Fibroblast of lung (primary cell): Measurements from ENCODE around the gene SPTBN1. TPM values are rescaled to one million over a fixed set of nuclear protein-coding genes. Genes with fewer than 3 reads are reported as not detected.

Experiments
- DNase-seq, 2 donors: peaks; one replicate each; pipeline versions ENCODE4 v3.0.0 to v3.0.0-alpha.2; 2010; ENCODE audit warnings: low read depth in 2 of 2
- H2AFZ ChIP-seq: 2 replicates; pipeline ENCODE4 v1.5.1; 2012; ENCODE audit warnings: low read length, control low read depth, inconsistent platforms
- H3K27ac ChIP-seq: 2 replicates; pipeline ENCODE4 v1.5.1; 2011; ENCODE audit warnings: low read length, control low read depth; ENCODE audit not compliant: insufficient read depth
- H3K27me3 ChIP-seq: 2 replicates; pipeline ENCODE4 v1.5.1; 2011; ENCODE audit warnings: mild to moderate bottlenecking, low read length; ENCODE audit not compliant: control insufficient read depth, insufficient read depth
- H3K36me3 ChIP-seq: 2 replicates; pipeline ENCODE4 v1.5.1; 2011; ENCODE audit warnings: low read length; ENCODE audit not compliant: control insufficient read depth, insufficient read depth
- H3K4me1 ChIP-seq: 2 replicates; pipeline ENCODE4 v1.5.1; 2011; ENCODE audit warnings: low read length; ENCODE audit not compliant: control insufficient read depth, insufficient read depth; ENCODE audit errors: extremely low read depth
- H3K4me2 ChIP-seq: 2 replicates; pipeline ENCODE4 v1.5.1; 2011; ENCODE audit warnings: low read length, control low read depth; ENCODE audit not compliant: insufficient read depth; ENCODE audit errors: extremely low read depth
- H3K4me3 ChIP-seq, 4 experiments: fragments of 200-600 bp in 1 of 4; sonication (generic) in 1 of 4; replicated peaks in 1 of 4; 2 replicates each; pipeline ENCODE4 v1.5.1; 2011 to 2016; ENCODE audit warnings: low read length in 4 of 4, low read depth in 3 of 4, mild to moderate bottlenecking in 3 of 4, control low read depth in 2 of 4, inconsistent platforms in 1 of 4, mixed read lengths in 1 of 4; ENCODE audit not compliant: insufficient read depth in 1 of 4; ENCODE audit errors: control extremely low read depth in 1 of 4
- H3K79me2 ChIP-seq: 2 replicates; pipeline ENCODE4 v1.5.1; 2012; ENCODE audit warnings: mild to moderate bottlenecking, low read length, inconsistent platforms; ENCODE audit not compliant: control insufficient read depth, insufficient read depth
- H3K9ac ChIP-seq: 2 replicates; pipeline ENCODE4 v1.5.1; 2011; ENCODE audit warnings: mild to moderate bottlenecking, low read length, control low read depth; ENCODE audit not compliant: insufficient read depth
- H3K9me3 ChIP-seq: 2 replicates; pipeline ENCODE4 v1.5.1; 2012; ENCODE audit warnings: low read depth, low read length; ENCODE audit not compliant: control insufficient read depth, insufficient read depth
- H4K20me1 ChIP-seq: 2 replicates; pipeline ENCODE4 v1.5.1; 2011; ENCODE audit warnings: low read length; ENCODE audit not compliant: control insufficient read depth, insufficient read depth; ENCODE audit errors: extremely low read depth
- CTCF ChIP-seq, 2 donors: IDR thresholded peaks in 1 of 2; conservative IDR thresholded peaks in 1 of 2; 1 replicate in 1 of 2; 2 replicates in 1 of 2; pipeline ENCODE4 v1.5.1; 2011 to 2012; ENCODE audit warnings: low read length in 2 of 2, control low read depth in 1 of 2, inconsistent platforms in 1 of 2, low read depth in 1 of 2, mild to moderate bottlenecking in 1 of 2
- EZH2 ChIP-seq: IDR thresholded peaks from 2 replicates; pipeline ENCODE4 v1.5.1; 2012; ENCODE audit warnings: low read length, control low read depth, mild to moderate bottlenecking; ENCODE audit errors: missing control alignments
- polyA plus RNA-seq, 2 donors: library from polyadenylated mRNA; depleted of rRNA in 1 of 2; stranded (reverse) in 1 of 2; unstranded in 1 of 2; fragments of >200 nt; gene quantifications; 2 replicates each; pipeline ENCODE4 v1.2.1, GENCODE V29; 2011 to 2012; ENCODE audit warnings: missing spikeins in 1 of 2
- total RNA-seq: library from RNA; depleted of rRNA; stranded (reverse); fragments of >200 nt; gene quantifications from 2 replicates; pipeline ENCODE4 v1.2.1, GENCODE V29; 2014

The SPTBN1 gene
- total and polyA plus RNA-seq, 2 donors (not counting 1 experiment from before 2014, with no cell fraction given), result 123 to 325 TPM

DNA sequence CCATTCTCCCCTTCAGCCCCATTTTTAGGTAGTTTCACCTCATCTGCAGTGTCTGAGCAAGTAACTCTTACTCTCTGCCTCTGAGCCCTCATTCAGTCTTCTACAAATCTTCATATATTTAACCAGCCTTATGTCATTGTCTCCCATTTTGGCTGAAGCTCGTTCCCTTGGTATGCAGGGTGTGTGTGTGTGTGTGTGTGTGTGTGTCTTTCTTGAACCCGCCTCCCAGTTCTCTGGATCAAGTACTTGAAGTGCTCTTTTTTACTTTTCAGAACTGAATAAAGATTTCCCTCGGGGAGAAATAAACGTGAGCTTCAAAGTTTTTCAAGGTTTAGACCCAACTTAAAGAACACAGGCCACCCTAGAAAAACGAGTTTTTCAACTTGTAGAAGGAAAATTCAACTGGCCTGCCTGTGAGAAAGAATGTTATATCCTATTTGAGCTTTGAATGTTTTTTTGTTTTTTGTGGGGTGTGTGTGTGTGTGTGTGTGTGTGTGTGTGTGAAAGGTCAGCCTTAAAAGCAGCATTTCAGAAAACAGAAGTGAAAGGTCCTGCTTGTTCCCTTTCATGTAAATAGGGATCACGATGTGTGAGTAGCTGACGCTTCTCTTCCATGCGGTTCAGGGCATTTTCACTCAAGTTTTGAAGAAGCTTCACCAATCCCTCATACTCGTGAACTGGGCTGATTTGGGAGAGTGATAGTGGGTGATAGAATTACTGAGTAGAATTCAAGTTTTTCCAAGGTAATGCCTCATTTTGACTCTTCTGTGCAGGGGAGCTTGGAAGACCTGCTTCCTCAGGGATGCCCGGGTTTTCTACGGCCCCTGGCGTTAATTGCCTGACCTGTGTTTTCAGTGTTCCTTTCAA is 216.7 kb downstream of the SPTBN1 start:
- no peak overlapping the region for H3K4me2 ChIP-seq
- peaks cover 23% of the 10 kb centered on the region for H3K4me1 ChIP-seq
- no peaks in the 10 kb centered on the region for H3K9me3 ChIP-seq
- DNase-seq, result no peak
- H3K27ac ChIP-seq, result peak overlapping the region; percentile 17
- TF ChIP-seq EZH2 (no peak), CTCF (conservative IDR thresholded peaks at IDR 0.05 in 1 of 2, IDR thresholded peaks at IDR 0.05 in 1 of 2; ENCODE audit: low read depth in 1 of 2, low read length in 2 of 2) (no peak)
- H3K4me3 ChIP-seq, result no peak overlapping the region
- no peaks in the 10 kb centered on the region for H4K20me1 ChIP-seq
- H3K79me2 ChIP-seq, result no peaks in the 10 kb centered on the region
- H2AFZ ChIP-seq, result no peak overlapping the region
- no peak overlapping the region for H3K9ac ChIP-seq
- no peaks in the 10 kb centered on the region for H3K27me3 ChIP-seq
- peaks cover 11% of the 10 kb centered on the region for H3K36me3 ChIP-seq

DNA sequence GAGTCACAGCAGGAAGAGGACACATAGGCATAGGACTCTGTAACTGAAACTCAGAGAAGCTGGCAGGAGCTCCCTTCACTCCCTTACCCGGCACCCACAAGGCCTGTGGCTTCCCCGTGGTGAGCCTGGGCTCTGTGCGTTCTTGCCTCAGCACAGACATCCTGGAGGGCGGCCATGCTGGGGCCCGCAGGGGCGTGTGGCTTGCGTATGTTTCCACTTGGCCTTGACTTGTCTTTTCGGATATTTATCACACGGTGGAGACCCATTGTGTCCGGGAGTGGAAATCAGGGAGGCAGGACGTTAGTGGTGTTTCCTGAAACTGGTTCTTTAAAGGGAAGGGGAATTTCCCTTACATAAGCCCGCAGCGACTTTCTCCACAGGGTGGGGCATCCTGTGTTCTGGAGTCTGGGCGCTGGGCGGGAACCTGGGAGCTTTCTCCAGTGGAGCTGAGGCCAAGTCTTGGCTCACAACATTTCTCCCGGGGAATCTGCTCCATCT is 217.4 kb downstream of the SPTBN1 start:
- Histone ChIP-seq H3K79me2 (no peaks in the 10 kb centered on the region), H3K36me3 (peaks cover 5% of the 10 kb centered on the region), H3K9ac (no peak overlapping the region), H2AFZ (no peak overlapping the region), H3K27ac (peak overlapping the region; percentile 17), H3K4me1 (peaks cover 23% of the 10 kb centered on the region), H3K4me3 (peak overlapping the region in 1 of 4 experiments; percentile 6), H3K9me3 (no peaks in the 10 kb centered on the region), H3K4me2 (no peak overlapping the region), H4K20me1 (no peaks in the 10 kb centered on the region), H3K27me3 (no peaks in the 10 kb centered on the region)
- TF ChIP-seq EZH2 (no peak), CTCF (conservative IDR thresholded peaks at IDR 0.05 in 1 of 2, IDR thresholded peaks at IDR 0.05 in 1 of 2; ENCODE audit: low read depth in 1 of 2, low read length in 2 of 2) (no peak)
- DNase-seq, result peak in 1 of 2 donors; percentile 26

- no peaks in the 10 kb centered on the region for H3K9me3 ChIP-seq
- H2AFZ ChIP-seq, result no peak overlapping the region
- no peak overlapping the region for H3K4me3 ChIP-seq
- H3K9ac ChIP-seq, result no peak overlapping the region
- no peaks in the 10 kb centered on the region for H3K27me3 ChIP-seq
- peaks cover 17% of the 10 kb centered on the region for H3K4me1 ChIP-seq
- H3K36me3 ChIP-seq, result peaks cover 4% of the 10 kb centered on the region
- H3K79me2 ChIP-seq, result no peaks in the 10 kb centered on the region
- TF ChIP-seq CTCF (conservative IDR thresholded peaks at IDR 0.05 in 1 of 2, IDR thresholded peaks at IDR 0.05 in 1 of 2; ENCODE audit: low read depth in 1 of 2, low read length in 2 of 2) (no peak), EZH2 (no peak)
- DNase-seq, result no peak
- no peaks in the 10 kb centered on the region for H4K20me1 ChIP-seq
- H3K27ac ChIP-seq, result no peak overlapping the region
- H3K4me2 ChIP-seq, result no peak overlapping the region
These were observed 219.2 kb downstream of the SPTBN1 start for GRCh38 chr2:54675281-54675680.
